Testis (tissue), 2 donors: ENCODE results near the gene IZUMO4.

ENCODE experiments used
- CTCF ChIP-seq, 3 experiments: fragments of 450-650 bp in 2 of 3; fragments of 200-600 bp in 1 of 3; sonication (generic) in 1 of 3; IDR thresholded peaks; one replicate each; pipeline ENCODE4 v1.5.1; 2016 to 2019; ENCODE audit warnings: antibody characterized with exemption in 3 of 3, mild to moderate bottlenecking in 2 of 3, moderate library complexity in 1 of 3
- POLR2A ChIP-seq: fragments of 450-650 bp; IDR thresholded peaks from one replicate; pipeline ENCODE4 v1.6.1; 2017; ENCODE audit warnings: antibody characterized with exemption, mild to moderate bottlenecking, moderate library complexity

- no peak for TF ChIP-seq CTCF (IDR thresholded peaks at IDR 0.05)
- TF ChIP-seq POLR2A, result no peak
Measured at GRCh38 chr19:2077833-2078619, 18.7 kb upstream of the IZUMO4 start.
